Activated gamma-delta T cell treated with Interleukin-2 at 50 U/mL for 16 hours (primary cell): Measurements from ENCODE around the gene BANF1.
"Not testable (repeated sequence)": the region's sequence is repeated elsewhere in the genome, so short reads cannot be mapped to it uniquely, and the experiment has no call there.

Experiments
- DNase-seq: peaks from one replicate; pipeline ENCODE4 v3.0.0-alpha.2; 2020

BANF1 gene

DNA sequence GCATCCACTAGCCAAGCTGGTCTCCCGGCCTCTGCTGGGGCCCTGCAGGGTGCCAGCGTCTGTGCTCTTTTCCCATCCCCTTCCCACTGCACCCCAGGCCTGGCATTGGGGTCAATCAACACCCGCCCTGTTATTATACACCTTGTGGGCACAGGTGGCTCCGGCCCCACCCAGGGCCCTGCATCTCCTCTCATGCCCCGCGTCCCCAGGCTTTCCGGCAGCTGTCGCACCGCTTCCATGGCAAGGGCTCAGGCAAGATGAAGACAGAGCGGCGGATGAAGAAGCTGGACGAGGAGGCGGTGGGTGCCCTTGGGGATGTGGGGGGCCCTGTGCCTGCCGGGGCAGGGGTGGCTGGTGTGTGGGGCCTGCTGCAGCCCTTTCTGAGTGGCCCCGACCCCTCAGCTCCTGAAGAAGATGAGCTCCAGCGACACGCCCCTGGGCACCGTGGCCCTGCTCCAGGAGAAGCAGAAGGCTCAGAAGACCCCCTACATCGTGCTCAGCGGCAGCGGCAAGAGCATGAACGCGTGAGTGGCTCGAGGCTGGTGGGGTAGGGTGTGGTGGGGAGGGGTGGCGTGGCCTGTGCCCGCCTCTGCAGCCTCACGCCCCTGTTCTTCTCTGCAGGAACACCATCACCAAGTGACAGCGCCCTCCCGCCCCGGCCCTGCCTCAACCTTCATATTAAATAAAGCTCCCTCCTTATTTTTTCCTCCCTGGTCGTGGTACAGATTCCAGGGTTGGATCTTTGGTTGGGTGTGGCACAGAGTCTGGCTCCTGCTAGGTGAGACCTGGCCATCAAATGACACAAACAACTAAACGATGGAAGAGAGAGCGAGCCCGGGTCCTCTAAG, 23.7 kb upstream of the BANF1 start:
- no peak for DNase-seq

DNA sequence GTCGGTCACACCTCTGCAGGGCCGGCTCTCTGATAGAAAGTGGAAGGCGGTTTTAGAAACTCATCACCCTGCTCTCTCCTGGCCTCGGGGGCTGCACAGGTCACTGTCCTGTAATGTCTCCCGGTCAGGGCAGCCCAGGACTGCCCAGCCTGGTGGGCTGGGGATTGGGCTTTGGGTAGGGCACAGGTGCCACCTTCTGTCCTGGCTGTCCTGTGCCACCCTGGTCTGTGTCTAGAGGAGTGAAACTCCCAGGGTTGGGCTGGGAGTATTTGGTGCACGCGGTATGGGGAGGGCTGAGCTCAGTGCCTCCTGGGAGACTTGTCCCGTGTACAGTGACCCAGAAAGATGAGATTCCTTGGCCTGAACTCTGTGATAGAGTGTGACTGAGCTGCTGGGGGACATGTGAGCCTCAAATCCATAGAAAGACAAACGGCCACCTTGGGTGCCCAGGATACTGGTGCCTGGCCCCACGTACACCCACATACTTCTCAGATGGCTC, 23.0 kb upstream of the BANF1 start:
- DNase-seq, result no peak

DNA sequence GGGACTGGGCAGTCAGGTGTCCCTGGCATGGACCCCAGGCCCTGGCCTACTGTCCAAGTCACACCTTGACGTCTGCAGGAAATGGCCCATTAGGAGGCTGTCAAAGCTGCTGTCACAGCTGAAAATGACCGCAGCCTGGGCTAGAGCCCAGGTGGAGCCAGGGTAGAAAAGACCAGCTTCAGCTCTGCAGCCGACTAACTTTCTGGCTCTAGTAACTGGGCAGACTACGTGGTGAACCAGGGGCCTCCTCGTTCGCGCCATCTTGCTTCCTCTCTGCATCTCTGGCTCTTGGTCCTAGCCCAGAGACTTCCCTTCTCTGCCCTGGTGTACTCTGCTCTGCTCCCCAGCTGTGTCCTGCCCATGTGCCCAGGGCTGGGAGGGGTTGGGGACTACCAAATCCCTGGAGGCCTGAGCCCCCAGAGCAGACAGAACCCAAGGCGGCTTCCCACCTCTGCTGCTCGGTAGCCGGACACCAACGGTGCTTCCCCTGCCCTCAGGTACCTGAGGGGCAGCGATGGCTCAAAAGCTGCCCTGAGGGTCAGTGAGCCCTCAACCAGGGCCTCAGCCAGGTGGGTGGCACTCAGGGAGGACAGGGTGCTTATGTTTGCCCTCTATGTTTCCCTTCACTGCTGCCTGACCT, 21.1 kb upstream of the BANF1 start:
- no peak for DNase-seq

DNA sequence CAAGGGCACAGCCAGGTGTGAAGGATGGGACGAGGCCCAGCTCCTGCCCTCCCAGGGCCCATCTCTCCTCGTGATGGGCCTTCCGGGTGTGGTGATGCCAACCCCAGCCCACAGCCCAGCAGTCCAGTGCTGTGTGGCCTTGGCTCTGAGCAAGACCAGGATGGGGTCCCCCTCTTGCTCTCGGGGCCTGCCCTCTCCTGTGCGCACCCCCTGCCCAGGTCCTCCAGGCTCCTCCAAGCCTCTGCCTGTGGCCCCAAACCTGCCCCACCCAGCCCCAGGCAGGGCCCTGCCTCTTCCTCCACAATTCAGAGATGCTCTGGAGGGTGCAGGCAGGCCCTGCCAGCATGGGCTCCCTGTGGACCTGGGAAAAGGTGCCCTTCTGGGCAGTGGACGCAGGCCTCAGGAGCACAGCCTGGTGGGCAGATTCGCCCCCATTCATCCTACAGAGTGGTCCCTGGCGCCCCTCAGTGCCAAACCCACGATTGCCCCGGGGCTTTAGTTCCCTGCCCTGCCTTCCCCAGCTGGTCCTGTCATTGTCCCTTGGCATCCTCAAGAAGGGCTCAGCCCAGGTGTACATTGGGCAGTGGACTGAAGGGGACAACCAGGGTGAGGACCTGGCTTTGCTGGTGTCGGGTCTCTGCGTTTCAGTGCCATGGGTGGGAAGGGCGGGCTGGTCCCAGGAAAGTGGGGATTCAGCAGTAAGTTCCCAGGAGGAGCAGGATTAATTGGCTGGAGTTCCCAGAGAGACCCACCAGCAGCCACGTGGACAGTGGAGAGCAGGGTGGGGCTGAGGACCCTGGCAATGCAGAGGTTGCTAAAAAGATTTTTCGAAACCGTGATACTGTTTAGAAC, 20.1 kb upstream of the BANF1 start:
- DNase-seq, result no peak

DNA sequence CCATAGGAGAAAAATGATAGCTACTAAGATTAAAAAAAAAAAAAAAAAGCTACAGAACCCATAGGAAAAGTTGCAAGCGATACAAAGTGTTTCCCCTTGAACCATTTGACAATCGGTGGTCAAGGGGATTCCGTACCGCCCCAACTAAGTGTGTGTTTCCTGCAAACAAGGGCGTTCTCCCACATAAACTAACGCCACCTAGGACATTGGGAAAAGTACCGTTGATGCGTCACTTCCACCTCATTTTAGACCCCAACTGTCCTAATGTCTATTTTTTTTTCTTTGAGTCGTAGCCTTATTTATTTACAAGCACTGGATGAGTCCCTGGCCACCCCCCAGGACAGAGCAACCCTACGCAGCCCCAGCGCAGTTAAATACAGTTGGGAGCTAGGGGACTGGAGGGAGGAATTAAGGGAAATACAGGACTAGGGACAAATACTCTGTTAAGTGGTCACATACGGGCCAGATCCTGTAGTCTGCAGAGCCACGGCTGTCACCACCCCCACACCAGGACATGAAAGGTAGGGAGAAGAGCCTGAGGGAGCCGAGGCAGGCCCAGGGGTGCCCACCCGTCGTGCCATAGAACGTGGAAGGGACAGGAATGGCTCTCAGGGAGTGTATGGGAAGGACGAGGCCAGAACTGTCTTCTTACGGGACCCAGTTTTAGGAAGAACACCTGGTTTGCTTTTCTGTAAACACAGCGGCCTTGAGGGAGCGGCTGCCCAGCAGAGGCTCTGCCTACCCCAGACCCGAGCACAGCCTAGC, 19.3 kb upstream of the BANF1 start:
- no peak for DNase-seq

DNA sequence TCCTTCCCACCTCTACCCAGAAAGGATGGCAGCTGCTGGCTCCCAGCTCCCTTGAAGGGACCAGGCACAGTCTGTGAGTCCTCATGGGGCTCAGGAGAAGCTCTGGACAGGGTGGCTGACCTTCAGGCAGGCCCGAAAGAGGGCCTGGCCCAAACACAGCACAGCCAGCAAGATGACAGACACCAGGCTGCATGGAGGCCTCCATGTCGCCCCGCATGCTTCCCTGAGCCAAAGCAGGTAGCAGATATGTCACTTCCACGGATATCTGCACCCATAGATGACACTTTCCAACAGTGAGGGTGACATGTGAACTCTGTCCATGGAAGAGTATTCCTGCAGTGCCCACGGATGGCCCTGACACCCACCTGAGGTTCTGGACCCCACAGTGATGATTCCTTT, 18.7 kb upstream of the BANF1 start:
- no peak for DNase-seq

DNA sequence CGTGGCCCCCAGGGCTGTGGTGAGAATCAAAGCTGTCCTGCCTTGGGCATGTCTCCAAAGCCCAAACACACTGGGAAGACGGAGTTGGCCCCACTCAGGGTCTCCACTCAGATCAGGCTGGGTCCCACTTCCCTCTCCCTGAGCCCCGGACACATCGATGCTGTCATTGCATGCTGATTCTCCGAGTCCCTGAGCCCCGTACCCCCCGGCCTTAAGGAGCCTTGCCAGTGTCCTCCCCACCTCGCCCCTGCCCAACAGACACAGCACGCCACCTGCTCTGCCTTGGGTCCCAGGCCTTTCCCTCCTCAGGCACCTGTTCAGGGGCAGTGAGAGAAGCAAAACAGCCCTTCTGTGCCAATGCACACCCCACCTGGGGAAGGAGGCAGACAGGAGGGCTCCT, 15.0 kb upstream of the BANF1 start:
- DNase-seq, result no peak

DNA sequence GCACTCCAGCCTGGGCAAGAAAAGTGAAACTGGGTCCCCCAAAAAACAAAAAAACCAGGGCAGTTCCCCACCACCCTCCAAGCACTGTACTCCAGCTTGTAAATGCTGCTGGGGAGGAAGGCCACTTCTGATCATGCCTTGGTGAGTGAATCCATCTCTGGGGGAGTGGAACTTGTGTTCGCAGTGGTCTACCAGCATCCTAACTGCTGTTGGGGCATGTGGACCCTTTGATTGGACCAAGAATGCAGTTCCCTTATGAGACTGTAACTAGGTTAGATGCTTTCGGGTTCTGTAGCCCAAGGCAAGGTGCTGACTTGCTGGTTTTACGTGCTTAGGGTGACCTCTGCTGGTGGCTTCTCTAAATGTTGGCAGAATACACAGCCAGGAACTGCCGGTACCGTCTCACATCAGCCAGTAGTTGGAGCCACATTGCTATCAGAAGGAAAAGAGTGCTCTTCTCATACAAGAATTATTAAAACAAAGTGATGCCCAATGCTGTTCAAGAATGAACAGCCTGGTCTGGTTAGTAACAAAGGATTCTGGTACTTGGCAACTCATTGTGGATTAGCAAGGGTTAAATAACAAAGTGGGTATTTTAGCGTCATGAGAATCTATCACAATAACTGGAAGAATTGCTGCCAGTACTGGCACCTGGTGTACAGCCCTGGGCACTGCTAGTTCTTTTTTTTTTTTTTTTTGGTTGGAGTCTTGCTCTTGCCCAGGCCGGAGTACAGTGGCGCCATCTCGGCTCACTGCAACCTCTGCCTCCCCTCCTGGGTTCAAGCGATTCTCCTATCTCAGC, 13.3 kb upstream of the BANF1 start:
- peak; percentile 94 for DNase-seq

DNA sequence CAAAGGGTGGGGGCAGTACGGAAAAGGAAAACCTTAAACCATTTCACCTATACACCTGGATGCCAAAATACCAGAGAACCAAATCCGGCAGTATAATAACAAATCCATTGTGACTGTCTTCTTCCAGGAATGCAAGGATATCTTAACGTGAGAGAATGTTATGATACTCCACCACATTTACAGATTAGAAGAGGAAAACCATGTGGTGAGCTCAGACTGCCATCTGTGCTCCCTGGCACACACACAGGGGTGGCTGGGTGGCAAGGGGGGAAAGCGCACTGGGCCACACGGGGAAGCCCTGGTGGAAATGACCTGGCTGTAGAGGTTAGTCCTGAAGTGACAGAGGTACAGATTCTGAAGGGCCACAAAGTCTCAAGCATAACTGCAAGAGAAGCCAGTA, 10.2 kb upstream of the BANF1 start:
- DNase-seq, result no peak

DNA sequence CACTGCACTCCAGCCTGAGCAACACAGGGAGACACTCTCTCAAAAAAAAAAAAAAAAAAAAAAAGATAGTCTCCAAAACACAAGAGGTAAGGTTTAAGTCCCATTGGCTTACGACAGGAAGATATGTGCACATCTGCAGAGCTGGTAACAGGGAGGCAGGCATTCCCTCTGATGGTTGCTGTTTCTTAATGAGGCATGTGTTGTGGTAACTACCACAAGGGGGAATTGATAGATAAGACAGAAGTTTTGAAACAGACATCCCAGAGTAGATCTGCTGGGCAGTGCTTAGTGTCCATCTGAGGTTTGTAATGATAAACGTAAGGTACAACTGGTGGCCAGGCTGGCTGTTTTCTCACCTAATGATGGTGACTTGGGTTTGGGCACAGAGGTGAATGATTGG, 5.0 kb upstream of the BANF1 start:
- no peak for DNase-seq

DNA sequence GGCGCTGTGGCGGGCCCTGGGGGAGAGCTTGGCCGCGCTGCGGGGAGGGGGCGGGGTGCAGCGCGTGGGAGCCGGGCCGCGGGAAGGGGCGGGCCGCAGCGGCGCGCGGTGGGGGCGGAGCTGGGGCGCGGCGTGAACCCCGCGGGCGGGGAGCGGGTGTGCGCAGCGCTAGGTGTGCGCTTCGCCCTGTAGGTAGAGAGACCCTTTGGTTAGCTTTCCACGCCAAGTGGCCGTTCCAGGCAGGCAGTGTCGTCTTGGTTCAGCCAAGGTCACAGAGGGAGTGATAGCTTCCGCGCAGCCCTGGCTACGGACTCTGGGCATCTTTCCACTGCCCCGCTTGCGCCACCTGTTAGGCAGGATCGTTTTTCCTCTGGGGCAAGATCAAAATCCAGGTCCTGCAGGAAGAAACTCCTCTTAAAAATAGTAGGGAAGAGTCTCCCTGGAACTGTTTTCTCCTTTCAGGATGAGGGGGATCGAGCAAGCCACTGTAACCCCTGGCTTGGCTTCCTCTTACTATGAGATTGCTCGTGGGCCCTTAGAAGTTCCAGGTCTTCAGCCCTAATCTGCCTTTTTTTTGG, 434 bp downstream of the BANF1 start:
- no peak for DNase-seq

DNA sequence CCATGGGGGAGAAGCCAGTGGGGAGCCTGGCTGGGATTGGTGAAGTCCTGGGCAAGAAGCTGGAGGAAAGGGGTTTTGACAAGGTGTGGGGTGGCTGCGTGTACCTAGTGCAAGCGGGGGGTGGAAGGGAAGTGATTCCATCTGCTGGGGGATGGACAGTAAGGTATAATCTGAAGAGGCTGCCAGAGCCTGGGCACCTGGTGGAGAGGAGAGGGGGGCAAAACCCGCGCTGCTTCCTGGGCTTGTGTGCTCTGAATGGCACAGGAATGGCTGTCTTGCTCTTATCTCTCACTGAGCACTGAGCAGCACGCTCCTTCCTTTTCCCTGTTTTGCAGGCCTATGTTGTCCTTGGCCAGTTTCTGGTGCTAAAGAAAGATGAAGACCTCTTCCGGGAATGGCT, 988 bp downstream of the BANF1 start:
- no peak for DNase-seq

DNA sequence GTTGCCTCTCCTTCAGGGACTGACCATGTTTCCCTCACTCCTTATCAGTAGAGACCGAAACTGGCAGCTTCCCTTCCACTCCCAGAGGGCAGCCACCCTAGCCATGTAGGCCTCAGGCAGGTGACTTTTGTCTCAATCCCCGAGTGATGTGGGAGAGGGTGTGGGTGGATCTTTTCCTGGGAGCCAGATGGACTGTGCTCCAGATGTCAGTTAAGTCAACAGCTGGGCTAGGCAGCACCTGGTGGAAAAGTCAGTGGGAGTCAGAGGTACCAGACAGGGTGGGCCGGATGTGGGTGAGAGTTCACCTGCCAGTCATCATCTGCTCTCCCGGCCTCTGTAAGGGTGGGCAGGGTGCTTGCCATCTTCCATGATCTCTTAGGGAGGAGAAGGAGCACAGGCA, 1.9 kb downstream of the BANF1 start:
- no peak for DNase-seq

DNA sequence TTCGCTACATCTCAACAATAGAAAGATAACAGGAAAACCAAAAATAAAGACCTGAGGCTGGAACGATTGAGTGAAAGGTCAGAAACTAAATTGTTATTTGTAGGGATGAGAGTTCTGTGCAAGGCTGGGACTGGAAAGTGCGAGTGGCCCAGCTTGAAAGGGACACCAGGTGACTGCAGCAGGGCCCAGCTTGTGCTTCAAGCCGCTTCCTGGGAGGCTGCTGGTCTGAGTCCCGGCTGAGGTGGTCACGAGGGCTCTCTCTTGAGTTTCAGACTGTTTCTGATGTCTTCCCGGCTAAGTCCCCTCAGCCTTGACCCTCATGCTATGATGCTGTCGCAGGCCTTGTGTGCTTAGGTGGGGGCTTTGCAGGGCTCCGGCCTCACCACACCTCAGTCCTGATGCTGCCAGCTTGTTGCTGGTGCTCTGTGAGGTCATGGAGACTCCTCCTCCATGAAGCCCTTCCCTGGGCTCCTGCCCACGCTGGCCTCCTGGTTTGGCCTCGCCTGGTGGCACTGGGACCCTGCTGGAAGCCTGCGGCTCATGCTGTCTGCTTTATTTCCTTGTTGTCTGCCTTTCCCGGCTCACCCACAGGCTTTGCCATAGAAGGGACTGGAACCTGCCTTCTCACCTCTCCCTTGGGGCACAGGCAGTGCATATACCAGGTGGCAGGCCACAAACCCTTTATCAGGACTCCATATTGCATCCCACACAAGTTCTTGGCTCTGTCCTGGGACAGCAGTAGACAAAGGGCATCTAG, 4.0 kb downstream of the BANF1 start:
- DNase-seq, result no peak

DNA sequence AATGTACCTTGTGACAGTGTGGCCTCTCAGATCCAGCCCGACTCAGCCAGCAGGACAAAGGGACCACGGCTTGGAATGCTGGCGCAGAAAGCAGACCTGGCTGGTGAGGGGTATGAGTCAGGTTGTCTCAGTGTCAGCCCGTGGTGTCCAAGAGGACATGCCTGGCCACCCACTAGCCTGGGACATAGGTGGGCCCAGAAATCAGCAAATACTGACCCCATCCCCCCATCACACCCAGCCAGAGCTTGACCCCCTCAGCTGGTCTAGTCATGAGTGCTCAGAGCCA, 4.5 kb downstream of the BANF1 start:
- DNase-seq, result no peak

DNA sequence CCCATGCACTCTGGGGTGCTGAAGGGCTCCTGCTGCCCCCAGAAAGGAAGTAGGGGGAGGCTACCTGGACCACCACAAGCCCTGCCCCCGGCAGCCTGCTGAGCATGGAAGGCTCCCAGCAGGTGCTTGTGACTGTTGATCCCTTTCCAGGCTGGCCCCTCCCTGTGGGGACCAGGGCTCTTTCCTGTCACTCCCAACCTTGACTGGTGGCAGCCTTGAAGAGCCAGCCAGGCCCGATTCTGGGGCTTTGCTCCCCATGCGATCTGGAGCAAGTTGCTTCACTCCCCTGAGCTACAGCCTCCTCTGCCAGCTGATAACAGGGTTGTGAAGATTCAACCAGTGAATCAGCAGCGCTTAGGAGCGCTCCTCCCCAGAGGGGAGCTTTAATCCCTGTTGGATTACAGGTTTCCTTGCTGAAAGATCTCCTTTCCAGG, 4.9 kb downstream of the BANF1 start:
- DNase-seq, result no peak

DNA sequence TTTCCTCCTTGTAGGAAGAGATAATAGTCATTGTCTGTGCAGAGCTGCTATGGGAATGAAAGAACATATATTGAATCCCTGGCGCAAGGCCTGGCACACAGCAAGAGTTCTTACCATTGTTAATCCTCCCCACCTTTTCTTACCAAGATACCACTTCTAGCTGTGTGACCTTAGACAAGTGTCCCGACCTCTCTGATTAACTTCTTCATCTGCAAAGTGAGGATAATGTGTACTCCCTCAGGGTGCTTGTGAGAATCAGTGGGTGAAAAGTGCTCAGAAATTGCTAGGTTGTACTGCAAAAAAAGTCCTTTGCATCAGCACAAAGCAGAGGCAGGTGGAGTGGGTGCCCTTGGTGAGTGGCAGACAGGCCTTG, 5.8 kb downstream of the BANF1 start:
- DNase-seq, result no peak

DNA sequence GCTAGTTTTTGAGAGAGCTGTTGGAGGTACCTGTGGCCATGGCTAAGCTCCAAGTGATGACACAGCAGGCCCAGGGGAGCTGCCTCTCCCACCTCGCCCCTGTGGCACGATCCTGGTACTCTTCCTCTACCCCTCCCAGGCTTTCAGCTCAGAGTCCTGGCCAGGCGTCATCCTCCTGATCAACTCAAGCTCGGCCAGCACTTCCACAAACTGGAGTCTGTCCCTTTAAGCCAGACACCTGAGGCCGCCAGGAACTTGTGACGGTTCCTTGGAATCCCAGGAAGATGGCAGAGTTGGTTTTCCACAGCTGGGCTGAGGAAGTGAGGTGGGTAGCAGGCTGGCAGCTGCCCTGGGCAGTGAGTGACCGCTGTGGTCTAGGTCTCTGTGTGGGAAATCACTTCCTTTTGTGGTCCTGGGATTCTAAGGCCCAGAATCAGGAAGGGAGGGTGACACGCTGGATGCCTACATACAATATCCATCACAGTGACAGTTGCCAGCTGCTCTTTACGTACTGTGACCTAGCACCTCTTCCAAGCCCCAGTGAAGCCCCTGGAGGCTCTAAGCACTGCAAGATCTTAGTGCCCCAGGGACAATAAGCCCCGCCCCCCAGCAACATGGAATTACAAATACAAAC, 6.3 kb downstream of the BANF1 start:
- DNase-seq, result no peak

DNA sequence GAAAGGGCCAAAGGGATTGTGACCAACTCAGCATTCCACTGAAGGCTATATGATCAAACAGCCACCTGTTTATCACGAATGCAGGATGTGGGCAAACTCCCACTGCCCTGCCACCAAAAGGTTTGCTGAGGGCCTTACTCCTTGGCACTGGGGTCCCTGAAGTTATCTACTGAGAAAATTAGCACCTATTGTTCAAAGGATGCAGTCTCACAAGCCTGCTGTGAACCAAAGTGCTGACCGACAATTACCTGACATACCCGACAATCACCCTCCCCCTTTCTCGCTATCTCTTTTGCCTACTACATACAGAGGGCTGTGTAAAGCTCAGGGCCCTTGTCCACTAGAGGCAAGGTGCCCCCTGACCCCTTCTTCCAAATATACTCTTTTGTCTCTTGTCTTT, 7.7 kb downstream of the BANF1 start:
- not testable (repeated sequence) for DNase-seq

DNA sequence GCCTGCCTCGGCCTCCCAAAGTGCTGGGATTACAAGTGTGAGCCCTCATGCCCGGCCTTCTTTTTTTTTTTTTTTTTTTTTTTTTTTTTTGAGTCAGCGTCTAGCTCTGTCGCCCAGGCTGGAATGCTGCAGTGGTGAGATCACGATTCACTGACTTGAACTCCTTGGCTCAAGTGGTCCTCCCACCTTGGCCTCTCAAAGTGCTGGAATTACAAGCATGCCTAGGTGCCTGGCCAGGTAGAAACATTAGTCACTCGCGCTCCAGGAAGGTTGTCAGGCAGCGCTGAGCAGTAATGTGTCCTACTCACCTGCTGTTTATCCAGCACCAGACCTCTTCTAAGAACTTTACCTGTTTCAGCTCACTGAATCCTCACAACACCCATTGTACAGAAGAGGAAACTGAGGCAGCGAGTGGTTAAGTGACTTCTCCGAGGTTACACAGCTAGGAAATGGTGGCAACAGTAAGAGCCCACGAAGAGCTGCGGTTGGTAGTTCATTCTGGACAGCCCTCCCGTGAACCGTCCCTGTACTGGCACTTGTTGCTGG, 9.0 kb downstream of the BANF1 start:
- DNase-seq, result no peak
